HTR-8/SVneo (cell line): ENCODE results near the gene NTMT1.

Experiments used
- DNase-seq: peaks from one replicate; pipeline ENCODE4 v3.0.0; 2011; ENCODE audit warnings: low spot score, mixed read lengths; ENCODE audit not compliant: insufficient read length
- FAIRE-seq: peaks from 2 replicates; lab custom pipeline; 2011; peaks lifted over from hg19 to GRCh38; lab: Jason Lieb, UNC

NTMT1 gene

GRCh38 chr9:129596541-129597331 lies 29.2 kb upstream of the NTMT1 start:
- DNase-seq (no peak), FAIRE-seq (no peak)

GRCh38 chr9:129597355-129598088 lies 28.4 kb upstream of the NTMT1 start:
- DNase-seq: no peak
- FAIRE-seq: no peak

DNA sequence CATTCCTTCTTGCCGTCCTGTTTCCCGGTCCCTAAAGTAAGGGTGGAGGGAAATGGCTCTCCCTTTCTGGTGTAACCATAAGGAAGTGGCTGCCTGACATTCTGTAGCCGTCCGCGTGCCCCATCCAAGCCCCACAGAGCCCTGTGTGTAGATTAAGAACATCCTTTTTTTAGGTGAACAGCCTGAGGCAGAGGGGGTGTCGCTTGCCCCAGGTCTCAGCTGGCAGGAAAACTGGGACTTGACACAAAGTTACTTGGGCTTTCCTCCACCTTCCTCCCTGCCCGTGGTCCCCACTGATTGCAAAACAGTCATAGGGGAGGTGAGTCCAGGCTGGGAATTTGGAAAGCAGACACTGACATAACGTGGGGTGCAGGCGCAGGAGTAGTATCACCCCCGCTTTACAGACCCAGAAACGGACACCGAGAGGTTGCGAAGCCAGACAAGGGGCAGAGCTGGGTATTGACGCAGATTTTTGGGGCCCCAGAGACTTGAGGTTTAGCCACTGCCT lies 27.8 kb upstream of the NTMT1 start:
- no peak for DNase-seq
- no peak for FAIRE-seq

GRCh38 chr9:129601082-129601674 lies 24.8 kb upstream of the NTMT1 start:
- FAIRE-seq (no peak), DNase-seq (no peak)

DNA sequence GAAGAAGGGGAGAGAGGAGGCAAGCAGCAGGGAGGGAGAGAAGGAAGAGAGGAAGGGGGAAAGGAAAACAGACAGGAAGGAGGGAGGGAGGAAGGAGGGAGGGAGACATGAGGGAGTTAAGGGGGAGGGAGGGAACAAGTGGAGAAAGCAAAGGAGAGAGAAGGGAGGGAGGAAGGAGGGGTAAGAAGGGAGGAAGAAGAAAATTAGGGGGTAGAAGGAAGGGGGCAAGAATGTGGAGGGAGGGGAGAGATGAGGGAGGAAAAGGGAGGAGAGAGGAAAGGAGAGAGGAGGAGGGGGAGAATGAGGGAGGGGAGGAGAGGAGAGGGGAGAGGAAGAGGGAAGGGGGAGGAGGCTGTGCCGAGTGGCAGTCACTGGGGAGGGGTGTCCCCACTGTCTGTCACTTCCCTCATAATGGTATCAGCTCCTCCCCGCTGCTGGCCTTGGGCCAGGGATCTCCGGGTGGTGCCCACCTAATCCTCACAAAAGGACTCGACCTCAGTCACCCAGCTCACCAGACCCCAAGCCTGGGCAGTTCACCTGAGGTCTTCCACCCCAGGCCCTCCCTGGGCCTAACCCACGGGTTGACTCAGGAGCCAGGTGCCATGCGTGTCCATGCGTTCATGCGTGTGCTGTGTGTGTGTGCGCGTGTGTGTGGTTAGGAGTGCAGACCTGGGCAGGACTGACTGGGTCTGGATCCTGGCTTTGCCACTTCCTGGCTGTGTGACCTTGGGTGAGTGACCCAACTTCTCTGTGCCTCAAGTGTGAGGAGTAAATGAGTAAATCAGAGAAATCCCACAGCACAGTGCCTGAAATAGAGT lies 23.2 kb upstream of the NTMT1 start:
- FAIRE-seq: no peak
- no peak for DNase-seq

DNA sequence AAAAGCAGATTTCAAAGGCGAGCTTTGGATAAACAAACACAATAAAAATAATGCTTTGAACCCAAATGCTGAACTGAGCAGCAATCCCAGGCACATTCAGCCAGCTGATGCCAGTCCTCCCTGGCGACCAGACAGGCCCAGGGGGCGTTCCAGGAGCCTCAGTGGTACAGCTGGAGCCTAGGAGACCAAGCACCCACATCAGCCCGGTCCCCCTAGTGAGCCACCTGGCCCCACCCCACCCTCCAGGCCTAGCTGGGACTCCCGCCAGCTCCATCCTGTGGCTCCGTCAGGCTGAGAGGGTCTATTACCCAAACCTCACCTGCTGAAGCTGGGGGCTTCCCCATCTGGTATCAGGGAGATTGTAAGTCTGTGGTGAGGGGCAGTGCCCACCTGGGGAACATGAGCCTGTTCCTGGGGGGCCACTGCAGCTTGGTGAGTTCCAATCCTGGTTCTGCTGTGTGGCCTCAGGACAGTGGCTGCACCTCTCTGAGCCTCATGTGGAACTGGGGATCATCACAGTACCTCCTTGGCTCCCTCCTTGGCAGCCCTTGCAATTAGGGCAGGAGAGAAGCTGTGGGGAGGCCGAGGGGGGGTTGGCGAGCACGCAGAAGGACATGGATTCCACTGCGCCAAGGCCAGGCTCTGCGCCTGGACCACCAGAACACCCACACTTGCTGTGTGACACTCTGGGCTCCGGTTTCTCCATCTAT lies 21.8 kb upstream of the NTMT1 start:
- DNase-seq (no peak), FAIRE-seq (no peak)

DNA sequence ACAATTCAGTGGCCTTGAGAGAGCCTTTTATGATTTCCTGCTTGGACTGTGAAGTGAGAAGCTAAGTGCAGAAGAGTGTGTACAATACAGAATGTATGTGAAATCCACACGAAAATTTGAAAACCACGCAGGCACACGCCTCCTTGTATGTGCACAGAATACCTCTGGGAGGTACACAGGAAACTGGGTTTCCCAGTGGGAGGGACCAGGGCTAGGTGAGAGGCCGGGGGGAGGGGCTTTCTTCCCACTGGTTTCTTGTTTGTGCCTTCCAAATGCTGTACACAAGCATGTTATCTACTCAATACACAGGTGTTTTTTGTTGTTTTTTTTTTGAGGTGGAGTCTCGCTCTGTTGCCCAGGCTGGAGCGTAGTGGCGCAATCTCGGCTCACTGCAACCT lies 21.2 kb upstream of the NTMT1 start:
- no peak for DNase-seq

DNA sequence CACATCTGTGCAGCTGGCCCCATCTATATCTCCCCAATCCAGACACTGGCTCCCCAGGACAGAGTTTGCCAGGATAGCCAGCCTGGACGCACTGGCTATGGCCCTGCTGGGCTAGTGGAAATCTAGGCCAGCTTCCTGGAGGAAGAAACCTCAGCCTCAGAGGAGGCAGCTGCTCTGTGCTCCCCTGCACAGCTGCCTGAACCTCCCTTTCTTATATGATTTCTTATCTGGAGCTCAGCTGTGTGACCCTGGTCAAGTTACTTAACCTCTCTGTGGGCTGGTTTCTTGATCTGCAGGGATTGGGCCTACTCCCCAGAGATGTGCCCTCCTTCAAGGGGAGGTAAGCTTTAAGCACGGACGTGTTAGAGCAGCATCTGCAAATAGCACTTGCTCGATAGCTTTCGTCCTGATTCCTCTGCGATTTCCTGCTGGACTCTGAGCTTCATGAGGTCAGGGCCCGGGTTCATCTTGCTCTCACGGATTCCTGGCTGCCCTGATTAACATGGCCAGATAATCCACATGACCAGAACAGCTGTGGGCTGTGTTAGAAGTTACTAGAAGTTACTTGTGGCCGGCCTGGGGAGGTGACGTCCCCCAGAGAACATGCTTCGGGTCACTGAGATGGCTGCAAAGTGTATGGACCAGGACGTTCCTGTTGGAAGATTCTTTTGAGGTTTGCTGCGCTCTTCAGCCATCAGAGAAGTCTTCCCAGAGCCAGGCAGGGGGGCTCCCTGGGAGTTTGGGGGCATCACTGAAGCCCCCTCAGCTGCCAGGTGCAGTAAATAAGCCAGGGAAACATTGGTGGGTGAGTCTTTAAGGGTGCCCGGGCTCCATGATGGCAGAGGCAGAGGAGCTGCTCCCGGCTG lies 19.6 kb upstream of the NTMT1 start:
- FAIRE-seq (no peak), DNase-seq (no peak)

More for the DNA sequence above, 21.2 kb upstream of the NTMT1 start:
- no peak for FAIRE-seq

GRCh38 chr9:129607027-129607387 lies 19.0 kb upstream of the NTMT1 start:
- no peak for FAIRE-seq
- no peak for DNase-seq

DNA sequence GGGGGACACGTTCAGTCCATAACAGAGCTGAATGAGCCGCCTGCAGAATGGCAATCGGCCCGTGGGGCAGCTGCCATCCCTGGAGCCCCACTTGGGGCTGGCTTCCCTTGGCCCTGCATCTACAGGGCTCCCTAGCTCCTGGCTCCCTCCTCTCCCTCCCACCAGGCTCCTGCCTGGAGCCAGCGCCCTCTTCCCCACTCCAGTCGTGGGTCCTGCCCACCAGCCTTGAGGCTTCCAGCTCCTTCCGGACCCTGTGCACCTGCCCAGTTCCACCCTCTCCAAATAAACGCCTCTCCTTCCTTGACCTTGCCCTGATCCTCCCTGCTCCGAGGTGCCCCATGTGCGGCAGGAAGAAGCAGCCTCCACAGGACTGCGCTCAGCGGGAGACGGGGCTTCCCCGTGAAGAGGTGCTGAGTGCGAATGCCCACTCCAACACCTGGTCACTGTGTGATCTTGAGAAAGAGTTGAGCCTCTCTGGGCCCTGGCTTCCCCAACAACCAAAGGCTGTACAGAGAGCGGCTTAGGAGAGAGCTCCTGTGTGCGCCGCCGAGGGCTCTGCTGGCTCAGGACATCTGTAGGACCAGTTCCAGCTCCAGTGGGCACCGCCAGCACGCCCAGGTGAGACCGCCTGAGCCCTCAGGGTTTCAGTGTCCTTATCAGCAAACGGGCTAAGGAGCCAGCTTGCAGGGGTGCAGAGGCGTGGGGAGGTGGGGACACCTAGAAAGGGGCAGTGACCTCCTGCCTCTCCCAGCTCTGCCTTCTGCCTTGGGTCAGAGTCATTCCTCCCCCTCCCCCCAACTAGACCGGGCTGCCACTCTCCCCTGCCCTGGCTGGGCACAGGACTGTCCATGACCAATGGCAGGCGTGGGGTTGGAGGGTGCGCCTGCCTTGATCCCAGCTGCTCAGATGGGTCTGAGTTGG lies 17.1 kb upstream of the NTMT1 start:
- no peak for FAIRE-seq
- DNase-seq: no peak

- no peak for FAIRE-seq
Observed at GRCh38 chr9:129609486-129610212, 16.3 kb upstream of the NTMT1 start.

DNA sequence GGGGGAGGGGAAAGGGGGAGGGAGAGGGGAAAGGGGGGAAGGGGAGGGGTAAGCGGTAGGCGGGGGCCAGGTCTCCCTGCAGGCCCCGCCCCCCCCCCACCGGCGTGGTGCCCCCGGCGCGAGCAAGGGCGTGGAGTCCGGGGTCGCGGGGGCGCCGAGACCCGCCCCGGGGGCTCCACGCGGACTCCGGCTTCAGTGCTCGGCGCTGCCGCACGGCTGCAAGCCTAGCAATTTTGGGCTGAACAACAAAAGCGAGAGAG lies 15.8 kb upstream of the NTMT1 start:
- FAIRE-seq: no peak
- no peak for DNase-seq

More at GRCh38 chr9:129609486-129610212, 16.3 kb upstream of the NTMT1 start:
- no peak for DNase-seq

- DNase-seq: peak; percentile 69
- FAIRE-seq: no peak
Observed at GRCh38 chr9:129610473-129611306, 15.3 kb upstream of the NTMT1 start.

DNA sequence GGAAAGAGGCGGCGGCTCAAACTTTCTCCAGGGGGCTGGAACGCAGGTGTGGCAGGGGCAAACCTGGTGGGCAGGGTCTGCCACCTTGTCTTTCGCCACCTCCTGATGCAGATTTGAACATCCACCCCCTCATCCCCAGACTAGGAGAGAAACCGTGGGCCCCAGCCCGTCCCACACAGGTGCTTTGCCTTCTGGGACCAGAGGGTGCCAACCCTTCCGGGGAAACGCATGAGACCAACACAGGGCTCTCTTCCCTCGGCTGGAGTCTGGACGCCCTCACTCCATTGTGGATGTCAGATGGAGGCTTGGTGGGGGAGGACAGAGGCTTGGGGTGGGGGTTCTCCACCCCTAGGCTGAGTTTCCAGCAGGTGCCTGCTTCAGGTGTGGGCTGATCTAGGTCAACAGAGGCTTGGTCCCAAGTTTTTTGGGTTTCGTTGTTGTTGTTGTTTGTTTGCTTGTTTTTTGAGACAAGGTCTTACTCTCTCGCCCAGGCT lies 14.6 kb upstream of the NTMT1 start:
- FAIRE-seq: no peak
- DNase-seq: no peak

DNA sequence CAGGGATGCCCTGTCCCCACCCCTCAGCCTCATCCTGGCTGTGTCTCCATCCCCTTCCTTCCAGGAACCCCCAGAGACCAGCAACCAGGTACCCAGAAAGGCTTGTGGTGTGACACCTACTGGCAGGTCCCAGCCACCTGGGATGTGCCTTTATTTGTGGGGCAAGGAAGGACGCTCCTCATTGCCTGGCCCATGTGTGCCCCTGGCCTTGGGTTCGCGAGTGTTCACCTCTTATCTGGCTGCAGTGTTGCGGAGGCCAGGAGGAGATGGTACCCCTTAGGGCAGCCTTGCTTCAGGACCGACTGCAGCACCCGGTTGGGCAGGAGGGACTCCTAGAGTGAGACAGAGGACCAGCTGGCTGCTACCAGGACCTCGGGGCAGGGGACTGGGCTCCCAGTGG lies 13.8 kb upstream of the NTMT1 start:
- FAIRE-seq: no peak
- no peak for DNase-seq

GRCh38 chr9:129612815-129613519 lies 13.0 kb upstream of the NTMT1 start:
- DNase-seq (no peak), FAIRE-seq (no peak)
